Brain microvascular endothelial cell (primary cell): ENCODE measurements around the gene P2RX1.
"Not testable (repeated sequence)": the region's sequence is repeated elsewhere in the genome, so short reads cannot be mapped to it uniquely, and the experiment has no call there.

Experiments used
- DNase-seq: peaks from one replicate; pipeline ENCODE4 v3.0.0-alpha.2; 2020
- H3K27ac ChIP-seq: fragments of 250-450 bp; sonication (Bioruptor Pico); 2 replicates; pipeline ENCODE4 v1.5.1; 2020; ENCODE audit warnings: mild to moderate bottlenecking, moderate library complexity
- H3K27me3 ChIP-seq: fragments of 250-450 bp; sonication (Bioruptor Pico); replicated peaks from 2 replicates; pipeline ENCODE4 v1.5.1; 2020; ENCODE audit warnings: mild to moderate bottlenecking
- H3K36me3 ChIP-seq: fragments of 250-450 bp; sonication (Bioruptor Pico); replicated peaks from 2 replicates; pipeline ENCODE4 v1.5.1; 2020; ENCODE audit warnings: mild to moderate bottlenecking
- H3K4me3 ChIP-seq: 2 replicates; pipeline ENCODE4 v1.5.1; 2011; ENCODE audit warnings: low read depth, mild to moderate bottlenecking, control low read depth, low read length, moderate library complexity
- CTCF ChIP-seq: IDR thresholded peaks from 2 replicates; pipeline ENCODE4 v1.5.1; 2011; ENCODE audit warnings: low read depth, mild to moderate bottlenecking, moderate library complexity, low read length, control low read depth, inconsistent platforms; ENCODE audit errors: missing control alignments
- in situ Hi-C: cut with HindIII; loops from 2 replicates; pipeline ENCODE4 v1.10.0; 2017; ENCODE audit warnings: low sequenced_read_pairs, low pct_ligation_motif_present

Gene P2RX1

GRCh38 chr17:3864534-3864933, 51.7 kb downstream of the P2RX1 start:
- TF ChIP-seq CTCF = no peak
- no peak for DNase-seq
- H3K36me3 ChIP-seq = no peaks in the 10 kb centered on the region
- no peak overlapping the region for H3K4me3 ChIP-seq
- no peaks in the 10 kb centered on the region for H3K27me3 ChIP-seq
- H3K27ac ChIP-seq = no peak overlapping the region
- in situ Hi-C loops = no loop called here

- in situ Hi-C loops = no loop called here
These were observed 54.2 kb downstream of the P2RX1 start for GRCh38 chr17:3861761-3862681.

GRCh38 chr17:3860939-3861700, 55.1 kb downstream of the P2RX1 start:
- H3K4me3 ChIP-seq = no peak overlapping the region
- in situ Hi-C loops = no loop called here
- no peak overlapping the region for H3K27ac ChIP-seq
- no peaks in the 10 kb centered on the region for H3K27me3 ChIP-seq
- H3K36me3 ChIP-seq = no peaks in the 10 kb centered on the region
- no peak for TF ChIP-seq CTCF
- no peak for DNase-seq

More at GRCh38 chr17:3861761-3862681, 54.2 kb downstream of the P2RX1 start:
- no peaks in the 10 kb centered on the region for H3K27me3 ChIP-seq
- TF ChIP-seq CTCF = no peak
- no peak for DNase-seq
- H3K36me3 ChIP-seq = no peaks in the 10 kb centered on the region
- H3K4me3 ChIP-seq = no peak overlapping the region
- H3K27ac ChIP-seq = no peak overlapping the region

- no peak overlapping the region for H3K27ac ChIP-seq
- in situ Hi-C loops = no loop called here
- no peak for DNase-seq
- no peak for TF ChIP-seq CTCF
- H3K36me3 ChIP-seq = no peaks in the 10 kb centered on the region
- no peaks in the 10 kb centered on the region for H3K27me3 ChIP-seq
- H3K4me3 ChIP-seq = no peak overlapping the region
These were observed 56.3 kb downstream of the P2RX1 start for GRCh38 chr17:3859940-3860339.

GRCh38 chr17:3857261-3858105, 58.8 kb downstream of the P2RX1 start:
- no peak for TF ChIP-seq CTCF
- DNase-seq = no peak
- Histone ChIP-seq H3K4me3 (no peak overlapping the region), H3K27ac (no peak overlapping the region), H3K36me3 (no peaks in the 10 kb centered on the region), H3K27me3 (no peaks in the 10 kb centered on the region)
- in situ Hi-C loops = no loop called here

GRCh38 chr17:3854204-3854603, 62.1 kb downstream of the P2RX1 start:
- DNase-seq, H3K36me3 ChIP-seq, H3K27ac ChIP-seq, in situ Hi-C loops, H3K4me3 ChIP-seq, H3K27me3 ChIP-seq: not testable (repeated sequence)
